ENCODE results near the gene PCYT1B.

DNA sequence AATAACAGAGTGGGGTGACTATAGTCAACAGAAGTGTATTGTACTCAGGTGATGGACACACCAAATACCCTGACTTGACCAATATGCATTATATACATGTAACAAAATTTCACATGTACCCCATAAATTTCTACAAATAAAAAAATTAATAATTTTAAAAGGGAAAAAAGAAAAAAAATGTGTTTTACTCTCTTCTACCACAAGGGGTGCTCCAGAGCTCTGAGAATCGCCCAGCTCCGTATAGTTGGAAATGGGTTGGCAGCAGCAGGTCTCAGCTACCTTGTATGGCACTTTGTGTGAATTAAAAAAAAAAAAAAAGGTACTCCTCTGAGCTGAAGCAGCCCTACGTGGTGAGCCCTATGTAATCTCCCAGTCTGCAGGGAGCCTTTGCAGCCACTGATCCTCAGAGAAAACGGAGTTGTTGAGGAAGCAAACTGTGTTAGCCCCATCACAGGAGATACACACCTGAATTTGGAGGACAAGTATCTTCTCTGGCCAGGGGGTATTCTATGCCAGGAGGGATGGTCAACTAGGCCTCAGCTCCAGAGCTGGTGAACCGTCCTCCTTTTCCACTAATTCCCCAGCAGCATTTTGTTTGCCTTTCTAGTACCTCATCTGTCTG is 29.4 kb upstream of the PCYT1B start:
- no peak for TF ChIP-seq POLR2A (IDR thresholded peaks at IDR 0.05; ENCODE audit: low read depth)
- TF ChIP-seq, protein P1, sequence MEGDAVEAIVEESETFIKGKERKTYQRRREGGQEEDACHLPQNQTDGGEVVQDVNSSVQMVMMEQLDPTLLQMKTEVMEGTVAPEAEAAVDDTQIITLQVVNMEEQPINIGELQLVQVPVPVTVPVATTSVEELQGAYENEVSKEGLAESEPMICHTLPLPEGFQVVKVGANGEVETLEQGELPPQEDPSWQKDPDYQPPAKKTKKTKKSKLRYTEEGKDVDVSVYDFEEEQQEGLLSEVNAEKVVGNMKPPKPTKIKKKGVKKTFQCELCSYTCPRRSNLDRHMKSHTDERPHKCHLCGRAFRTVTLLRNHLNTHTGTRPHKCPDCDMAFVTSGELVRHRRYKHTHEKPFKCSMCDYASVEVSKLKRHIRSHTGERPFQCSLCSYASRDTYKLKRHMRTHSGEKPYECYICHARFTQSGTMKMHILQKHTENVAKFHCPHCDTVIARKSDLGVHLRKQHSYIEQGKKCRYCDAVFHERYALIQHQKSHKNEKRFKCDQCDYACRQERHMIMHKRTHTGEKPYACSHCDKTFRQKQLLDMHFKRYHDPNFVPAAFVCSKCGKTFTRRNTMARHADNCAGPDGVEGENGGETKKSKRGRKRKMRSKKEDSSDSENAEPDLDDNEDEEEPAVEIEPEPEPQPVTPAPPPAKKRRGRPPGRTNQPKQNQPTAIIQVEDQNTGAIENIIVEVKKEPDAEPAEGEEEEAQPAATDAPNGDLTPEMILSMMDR (IDR thresholded peaks at IDR 0.05) = peak in 2 of 3 experiments; percentile 46 to 51
